Spleen (tissue), 11 donors: ENCODE measurements around the gene TXNL4A. TPM values are rescaled to one million over a fixed set of nuclear protein-coding genes. Genes with fewer than 3 reads are reported as not detected.
A peak's percentile ranks its signal among the peaks of the same experiment; 100 is the strongest.

Experiments used
- DNase-seq: peaks from one replicate; pipeline ENCODE4 v3.0.0-alpha.2; 2020
- H3K27ac ChIP-seq, 8 donors: fragments of 200-600 bp; sonication (generic) in 7 of 8; 1 replicate in 4 of 8; 2 replicates in 4 of 8; pipeline versions ENCODE4 v1.5.0 to v1.8.0; 2016 to 2021; ENCODE audit warnings: inconsistent platforms in 4 of 8, mild to moderate bottlenecking in 4 of 8, moderate library complexity in 1 of 8
- H3K27me3 ChIP-seq, 7 donors: fragments of 200-600 bp; sonication (generic) in 6 of 7; replicated peaks in 1 of 7; 1 replicate in 4 of 7; 2 replicates in 3 of 7; pipeline versions ENCODE4 v1.5.0 to v1.8.0; 2016 to 2021; ENCODE audit warnings: inconsistent platforms in 3 of 7, mild to moderate bottlenecking in 1 of 7
- H3K36me3 ChIP-seq, 6 donors: fragments of 200-600 bp; sonication (generic) in 5 of 6; 1 replicate in 4 of 6; 2 replicates in 2 of 6; pipeline versions ENCODE4 v1.5.0 to v1.8.0; 2016 to 2021; ENCODE audit warnings: inconsistent platforms in 2 of 6
- H3K4me1 ChIP-seq, 6 donors: fragments of 200-600 bp; sonication (generic) in 5 of 6; 1 replicate in 3 of 6; 2 replicates in 3 of 6; pipeline versions ENCODE4 v1.5.0 to v1.8.0; 2016 to 2021; ENCODE audit warnings: inconsistent platforms in 3 of 6
- H3K4me3 ChIP-seq, 8 donors: fragments of 200-600 bp; sonication (generic) in 7 of 8; 1 replicate in 4 of 8; 2 replicates in 4 of 8; pipeline versions ENCODE4 v1.5.0 to v1.8.0; 2016 to 2021; ENCODE audit warnings: inconsistent platforms in 4 of 8, mild to moderate bottlenecking in 4 of 8, moderate library complexity in 2 of 8
- H3K9me3 ChIP-seq, 8 donors: fragments of 200-600 bp; sonication (generic) in 7 of 8; 1 replicate in 4 of 8; 2 replicates in 4 of 8; pipeline versions ENCODE4 v1.5.0 to v1.8.0; 2016 to 2021; ENCODE audit warnings: inconsistent platforms in 4 of 8
- POLR2A ChIP-seq, 3 donors: fragments of 450-650 bp; IDR thresholded peaks; one replicate each; pipeline ENCODE4 v1.5.1; 2017; ENCODE audit warnings: antibody characterized with exemption in 3 of 3, mild to moderate bottlenecking in 1 of 3
- POLR2AphosphoS5 ChIP-seq, 3 donors: sonication (generic); formaldehyde crosslinking; IDR thresholded peaks; one replicate each; pipeline ENCODE4 v1.5.1; 2017; ENCODE audit warnings: antibody characterized with exemption in 3 of 3
- WGBS, 5 donors: extraction: QIAGEN DNeasy Blood & Tissue Kit in 3 of 5; methylation state at CpG; one replicate each; pipeline versions ENCODE4 v1.1.5 to v1.1.7; 2013 to 2018; 5-methylcytosine and 5-hydroxymethylcytosine counted together
- intact Hi-C: fragments of 100-400 bp; cut with DNase I; formaldehyde crosslinking; loops from one replicate; pipeline ENCODE4 v1.15.0; 2023; ENCODE audit warnings: low total_unique reads
- polyA plus RNA-seq, 3 donors: library from polyadenylated mRNA; stranded (reverse); fragments of 200-250 nt; gene quantifications; one replicate each; pipeline ENCODE4 v1.2.1, GENCODE V29; 2013
- total RNA-seq, 7 donors: library from RNA; depleted of rRNA in 3 of 7; stranded (reverse); fragments of >200 nt in 3 of 7; fragmentation: NEBNext Ultra II Directional in 4 of 7; extraction: Animal tissue kit (Norgen Biotek cat#: 25700) in 4 of 7; gene quantifications; one replicate each; pipeline versions ENCODE4 v1.1.0 to v1.2.1, GENCODE V29; 2016 to 2021
- TF ChIP-seq, protein P1 (sequence below), 11 experiments: fragments of 200-600 bp in 7 of 11; fragments of 450-650 bp in 4 of 11; sonication (generic) in 4 of 11; IDR thresholded peaks in 8 of 11; conservative IDR thresholded peaks in 3 of 11; 1 replicate in 7 of 11; 2 replicates in 4 of 11; pipeline versions ENCODE4 v1.4.0 to v1.8.0; 2016 to 2021; ENCODE audit warnings: antibody characterized with exemption in 11 of 11, inconsistent platforms in 4 of 11, mild to moderate bottlenecking in 1 of 11
- donor health status: healthy with polysubstance abuse.
- donor health status: DM: no; HTN: no; CAD: no; lungs with moderate emphysema.
- donor health status: DM: no; HTN: no; CAD: no.
- donor health status: Bipolar disorder and iron deficiency.
- donor health status: healthy.
- donor health status: DM: no; HTN: no; CAD: no.
- donor health status: DM: yes; HTN: yes; CAD: no.

TXNL4A gene
- total and polyA plus RNA-seq, 10 donors: 20.7 to 98.5 (median 69.3) TPM

DNA sequence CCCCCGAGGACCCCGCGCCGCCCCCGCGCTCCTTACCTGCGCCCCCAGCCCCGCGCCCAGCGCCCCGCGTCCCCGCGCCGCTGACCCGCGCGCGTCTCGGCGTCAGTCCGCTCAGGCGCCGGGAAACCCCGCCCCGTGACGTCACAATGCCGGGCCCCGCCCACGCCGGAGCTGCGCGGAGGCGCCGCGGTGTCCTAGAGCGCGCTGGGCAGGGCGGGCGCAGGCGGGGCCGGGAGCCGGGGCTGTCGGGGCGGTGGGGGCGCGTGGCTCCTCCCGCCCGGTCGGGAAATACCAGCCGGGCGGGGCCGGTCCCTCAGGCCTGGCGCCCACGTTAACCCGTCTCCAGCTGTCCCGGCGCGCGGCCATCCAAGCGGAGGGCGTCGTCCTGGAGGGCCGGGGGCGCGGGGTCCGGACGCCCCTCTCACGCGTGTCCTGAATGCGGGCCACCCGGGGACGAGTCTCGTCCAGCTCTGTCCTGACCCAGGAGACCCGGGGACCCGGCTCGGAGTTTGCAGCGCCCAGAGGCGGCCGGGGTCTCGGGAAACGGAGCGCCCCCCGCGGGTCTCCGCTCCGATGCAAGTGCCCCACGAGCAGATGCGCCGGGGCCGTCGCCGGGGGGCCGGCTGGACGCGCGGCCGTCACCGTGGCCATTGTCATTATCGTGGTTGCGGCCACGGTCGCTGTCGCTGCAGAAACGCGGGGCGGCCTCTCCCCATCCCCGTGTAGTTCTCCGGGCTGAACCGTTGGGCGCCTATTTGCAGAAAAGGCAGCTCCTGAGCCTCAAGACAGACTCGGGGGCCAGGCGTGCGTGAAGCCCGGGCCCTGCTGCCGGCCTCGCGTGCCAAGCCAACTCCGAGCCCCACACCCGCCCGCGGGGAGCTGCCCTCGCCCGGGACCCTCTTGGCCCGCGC is 36.6 kb downstream of the TXNL4A start, which contains the start of gene SLC66A2:
Gene SLC66A2, minus strand, starts transcription at position 109 of the 911 bp plus-strand sequence. CDS start 727 bp downstream, outside the sequence.
- peak; percentile 99 for DNase-seq
- intact Hi-C loops: no loop called here
- Histone ChIP-seq H3K27ac (peak within 1 kb of the TSS; percentile 44 to 94 (median 89)), H3K4me1 (peaks cover 12 to 48% (median 39%) of the 10 kb centered on the region in 6 donors), H3K27me3 (peaks cover 0 to 6% (median 0%) of the 10 kb centered on the region in 7 donors), H3K9me3 (no peaks in the 10 kb centered on the region), H3K4me3 (peak within 1 kb of the TSS; percentile 51 to 96 (median 72)), H3K36me3 (peaks cover 0 to 26% (median 0%) of the 10 kb centered on the region in 6 donors)
- peak; percentile 85 to 89 (median 88) for TF ChIP-seq POLR2AphosphoS5 (IDR thresholded peaks at IDR 0.05)
- peak in 1 of 3 donors; percentile 39 for TF ChIP-seq POLR2A (IDR thresholded peaks at IDR 0.05)
- TF ChIP-seq, protein P1, sequence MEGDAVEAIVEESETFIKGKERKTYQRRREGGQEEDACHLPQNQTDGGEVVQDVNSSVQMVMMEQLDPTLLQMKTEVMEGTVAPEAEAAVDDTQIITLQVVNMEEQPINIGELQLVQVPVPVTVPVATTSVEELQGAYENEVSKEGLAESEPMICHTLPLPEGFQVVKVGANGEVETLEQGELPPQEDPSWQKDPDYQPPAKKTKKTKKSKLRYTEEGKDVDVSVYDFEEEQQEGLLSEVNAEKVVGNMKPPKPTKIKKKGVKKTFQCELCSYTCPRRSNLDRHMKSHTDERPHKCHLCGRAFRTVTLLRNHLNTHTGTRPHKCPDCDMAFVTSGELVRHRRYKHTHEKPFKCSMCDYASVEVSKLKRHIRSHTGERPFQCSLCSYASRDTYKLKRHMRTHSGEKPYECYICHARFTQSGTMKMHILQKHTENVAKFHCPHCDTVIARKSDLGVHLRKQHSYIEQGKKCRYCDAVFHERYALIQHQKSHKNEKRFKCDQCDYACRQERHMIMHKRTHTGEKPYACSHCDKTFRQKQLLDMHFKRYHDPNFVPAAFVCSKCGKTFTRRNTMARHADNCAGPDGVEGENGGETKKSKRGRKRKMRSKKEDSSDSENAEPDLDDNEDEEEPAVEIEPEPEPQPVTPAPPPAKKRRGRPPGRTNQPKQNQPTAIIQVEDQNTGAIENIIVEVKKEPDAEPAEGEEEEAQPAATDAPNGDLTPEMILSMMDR (IDR thresholded peaks at IDR 0.05 in 8 of 11, conservative IDR thresholded peaks at IDR 0.05 in 3 of 11): no peak
- 0 to 2% (median 1%) methylated on average over 53 to 126 of the region's 126 CpGs for WGBS, 5 donors

DNA sequence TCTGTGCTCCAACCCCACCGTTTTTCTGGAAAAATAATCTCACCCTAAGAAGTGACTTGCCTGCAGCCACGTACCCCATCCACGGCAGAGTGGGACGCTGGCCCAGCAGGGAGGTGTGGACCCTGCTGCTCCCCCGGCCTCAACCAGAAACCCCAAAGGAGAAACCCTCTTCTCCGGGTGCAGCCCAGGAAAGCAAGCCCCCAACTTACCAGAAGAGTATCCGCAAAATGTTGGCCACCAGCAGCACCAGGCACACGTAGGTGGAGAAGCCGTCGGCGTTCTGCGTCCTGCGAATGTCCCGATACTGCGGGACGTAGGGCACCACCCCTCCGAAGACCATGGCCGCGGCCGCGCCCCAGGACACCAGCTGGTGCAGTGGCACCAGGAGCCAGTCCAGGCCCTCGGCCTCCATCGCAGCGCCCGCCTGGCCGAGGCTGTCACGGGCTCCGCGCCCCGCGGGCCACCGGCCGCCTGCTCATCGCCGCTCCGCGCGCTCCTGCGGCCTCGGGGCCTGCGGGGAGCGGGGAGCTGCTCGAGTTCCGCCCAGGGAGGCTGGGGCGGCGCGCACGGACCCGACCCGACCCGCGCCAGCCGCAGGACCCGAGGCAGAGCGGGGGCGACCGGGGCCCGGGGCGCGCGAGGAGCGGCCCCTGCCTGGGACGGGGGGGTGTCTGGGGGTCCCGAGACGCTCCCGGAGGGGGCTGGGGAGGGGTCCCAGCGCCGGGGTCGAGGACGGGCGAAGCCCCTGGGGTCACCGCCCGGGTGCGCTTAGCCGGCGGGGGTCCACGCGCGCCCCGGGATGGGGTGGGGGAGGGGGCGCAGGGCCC is 37.6 kb downstream of the TXNL4A start:
- H3K4me1 ChIP-seq: peaks cover 18 to 58% (median 45%) of the 10 kb centered on the region in 6 donors
- intact Hi-C loops: no loop called here
- peak overlapping the region; percentile 44 to 94 (median 89) for H3K27ac ChIP-seq
- TF ChIP-seq POLR2AphosphoS5 (IDR thresholded peaks at IDR 0.05) (peak in 2 of 3 donors; percentile 51 to 68), POLR2A (IDR thresholded peaks at IDR 0.05) (no peak)
- TF ChIP-seq, protein P1 (IDR thresholded peaks at IDR 0.05 in 8 of 11, conservative IDR thresholded peaks at IDR 0.05 in 3 of 11): no peak
- 3 to 17% (median 3%) methylated on average over 4 to 81 of the region's 81 CpGs for WGBS, 5 donors
- DNase-seq: peak; percentile 90
- H3K4me3 ChIP-seq: peak overlapping the region; percentile 51 to 96 (median 72)
- peaks cover 0 to 35% (median 0%) of the 10 kb centered on the region in 6 donors for H3K36me3 ChIP-seq
- no peaks in the 10 kb centered on the region for H3K9me3 ChIP-seq
- H3K27me3 ChIP-seq: peaks cover 0 to 6% (median 0%) of the 10 kb centered on the region in 7 donors

DNA sequence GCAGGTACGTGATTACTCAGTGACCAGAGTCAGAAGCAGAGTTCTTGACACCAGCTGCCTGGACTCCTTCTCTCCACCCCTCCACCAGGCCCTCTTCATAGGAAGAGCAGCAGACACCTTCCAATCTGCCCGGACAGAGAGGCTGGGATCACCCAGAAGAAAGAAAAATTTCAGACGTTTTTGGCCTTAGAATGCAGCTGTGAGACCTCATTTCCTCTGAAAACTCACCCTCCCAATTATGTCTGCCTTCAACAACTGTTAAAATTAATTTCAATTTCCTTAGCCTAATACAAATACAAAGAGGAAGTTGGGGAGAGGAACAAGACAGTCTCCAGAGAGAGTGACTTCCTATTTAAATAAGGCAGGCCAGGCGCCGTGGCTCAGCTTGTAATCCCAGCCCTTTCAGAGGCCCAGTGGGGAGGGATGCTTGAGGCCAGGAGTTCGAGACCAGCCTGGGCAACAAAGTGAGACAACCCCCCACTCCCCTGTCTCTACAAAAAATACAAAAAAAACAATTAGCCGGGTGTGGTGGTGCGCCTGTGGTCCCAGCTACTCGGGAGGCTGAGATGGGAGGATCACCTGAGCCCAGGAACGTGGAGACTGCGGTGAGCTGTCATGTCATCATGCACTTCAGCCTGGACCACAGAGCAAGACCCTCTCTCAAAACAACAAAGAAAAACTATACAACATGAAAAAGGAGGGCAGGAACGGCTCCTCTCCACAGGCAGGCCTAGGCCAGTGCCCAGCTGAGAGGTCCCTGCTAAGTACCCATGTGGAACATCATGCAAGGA is 38.5 kb downstream of the TXNL4A start:
- intact Hi-C loops: loop anchor here (10.0 kb wide), 1 partner anchor 265 kb away; no protein-coding TSS in a partner anchor
- DNase-seq: peak; percentile 89

More for the DNA sequence above, 38.5 kb downstream of the TXNL4A start:
- H3K4me1 ChIP-seq: peaks cover 21 to 67% (median 53%) of the 10 kb centered on the region in 6 donors
- H3K4me3 ChIP-seq: peak overlapping the region; percentile 51 to 96 (median 72)
- H3K27ac ChIP-seq: peak overlapping the region; percentile 15 to 94 (median 89)
- TF ChIP-seq, protein P1 (IDR thresholded peaks at IDR 0.05 in 8 of 11, conservative IDR thresholded peaks at IDR 0.05 in 3 of 11): no peak
- TF ChIP-seq POLR2AphosphoS5 (IDR thresholded peaks at IDR 0.05): peak in 2 of 3 donors; percentile 51 to 70
- 26 to 34% (median 30%) methylated on average over 12 of the region's 12 CpGs for WGBS, 5 donors
- H3K27me3 ChIP-seq: peaks cover 0 to 6% (median 0%) of the 10 kb centered on the region in 7 donors
- H3K9me3 ChIP-seq: no peaks in the 10 kb centered on the region
- H3K36me3 ChIP-seq: peaks cover 0 to 39% (median 0%) of the 10 kb centered on the region in 6 donors
